ENCODE measurements around the gene DACT2.

GRCh38 chr6:168280020-168280898 lies 39.3 kb downstream of the DACT2 start:
- TF ChIP-seq CTCF (IDR thresholded peaks at IDR 0.05; ENCODE audit: borderline replicate concordance, extremely low read depth, low read length, poor library complexity, severe bottlenecking) (no peak), EZH2 (IDR thresholded peaks at IDR 0.05; ENCODE audit: borderline replicate concordance, low read depth, low read length, severe bottlenecking) (no peak)
